Measurements from ENCODE around the gene ZNF414. TPM values are rescaled to one million over a fixed set of nuclear protein-coding genes. Genes with fewer than 3 reads are reported as not detected.
A peak's percentile ranks its signal among the peaks of the same experiment; 100 is the strongest.

Gene ZNF414
- polyA plus RNA-seq, 2 of the 4 experiments (the other 2 are of a cell fraction): 2.8 to 22.1 TPM

DNA sequence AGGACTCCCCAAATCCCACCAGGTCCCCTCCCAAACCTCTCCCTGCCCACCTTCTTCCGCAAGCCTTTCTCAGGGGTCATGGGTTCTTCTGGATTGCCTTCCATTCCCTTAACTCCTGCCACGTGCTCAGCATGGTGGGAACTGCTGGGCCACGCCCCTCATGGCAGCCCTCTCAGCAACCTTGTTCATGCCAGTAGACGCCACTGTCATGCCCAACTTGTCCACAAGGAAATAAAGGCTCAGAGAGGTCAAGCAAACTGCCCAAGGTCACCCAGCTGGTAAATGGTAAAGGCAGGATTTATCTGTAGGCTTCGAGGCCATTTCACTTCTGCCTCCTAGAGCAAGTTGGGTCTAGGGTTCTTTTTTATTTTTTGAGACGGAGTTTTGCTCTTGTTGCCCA lies 22.4 kb downstream of the ZNF414 start:
- CTCF ChIA-PET: interaction anchor here (0.7 to 1.3 kb wide), 5 partner anchors 46 to 138 kb away, joined by 3 to 6 read pairs (median 4); partner anchors contain the start of gene HNRNPM

GRCh38 chr19:8490873-8491272 lies 23.1 kb downstream of the ZNF414 start:
- DNase-seq (ENCODE audit: low read depth in 1 of 2, low spot score in 1 of 2) (no peak), ATAC-seq (no peak), FAIRE-seq (no peak)
- TF ChIP-seq RFX5 (IDR thresholded peaks at IDR 0.05): no peak
- TF ChIP-seq CHD2 (IDR thresholded peaks at IDR 0.05; ENCODE audit: low read length, partially characterized antibody): no peak
- TF ChIP-seq, protein P1, sequence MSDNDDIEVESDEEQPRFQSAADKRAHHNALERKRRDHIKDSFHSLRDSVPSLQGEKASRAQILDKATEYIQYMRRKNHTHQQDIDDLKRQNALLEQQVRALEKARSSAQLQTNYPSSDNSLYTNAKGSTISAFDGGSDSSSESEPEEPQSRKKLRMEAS (IDR thresholded peaks at IDR 0.05): no peak
- TF ChIP-seq NR3C1 (IDR thresholded peaks at IDR 0.05): no peak
- no peak for TF ChIP-seq EHMT2 (IDR thresholded peaks at IDR 0.05; ENCODE audit: low read depth)
- no peak for TF ChIP-seq HEYL (CRISPR knock-in tag; IDR thresholded peaks at IDR 0.05)
- TF ChIP-seq GATA3 (IDR thresholded peaks at IDR 0.05; ENCODE audit: borderline replicate concordance): no peak
- TF ChIP-seq KDM1A (IDR thresholded peaks at IDR 0.05; ENCODE audit: low read depth): no peak
- TF ChIP-seq FOSL2 (IDR thresholded peaks at IDR 0.05): no peak
- TF ChIP-seq FOSL2 (CRISPR knock-in tag; IDR thresholded peaks at IDR 0.05): no peak
- TF ChIP-seq HDAC2 (IDR thresholded peaks at IDR 0.05): no peak
- TF ChIP-seq JUNB (IDR thresholded peaks at IDR 0.05): no peak
- no peak for TF ChIP-seq NPAS2 (CRISPR knock-in tag; IDR thresholded peaks at IDR 0.05; ENCODE audit: borderline replicate concordance)
- no peak for TF ChIP-seq RNF2 (IDR thresholded peaks at IDR 0.05; ENCODE audit: borderline replicate concordance, low read depth)
- no peak for TF ChIP-seq CHD4 (IDR thresholded peaks at IDR 0.05; ENCODE audit: borderline replicate concordance)
- no peak for TF ChIP-seq MAZ (IDR thresholded peaks at IDR 0.05; ENCODE audit: borderline replicate concordance, low read depth, low read length)
- Histone ChIP-seq H3K4me2 (no peak overlapping the region), H3K4me1 (no peaks in the 10 kb centered on the region), H3K27ac (no peak overlapping the region), H3K9me3 (no peaks in the 10 kb centered on the region), H3K4me3 (no peak overlapping the region)
- POLR2A ChIA-PET: no interaction called here
- CTCF ChIA-PET: interaction anchor here (1.0 to 1.3 kb wide), 2 partner anchors 28 to 137 kb away, joined by 3 to 4 read pairs; no protein-coding TSS in a partner anchor
- WGBS (ENCODE audit: missing lambda C conversion rate): 92% methylated on average over 8 of the region's 12 CpGs

More for the DNA sequence above, 22.4 kb downstream of the ZNF414 start:
- no peak for FAIRE-seq
- peak in 1 of 2 experiments; percentile 44; a peak in 3 of 6 replicates for ATAC-seq
- Histone ChIP-seq H3K4me2 (no peak overlapping the region), H3K4me1 (no peaks in the 10 kb centered on the region), H3K27ac (no peak overlapping the region), H3K4me3 (no peak overlapping the region), H3K9me3 (no peaks in the 10 kb centered on the region)
- TF ChIP-seq, protein P1 (IDR thresholded peaks at IDR 0.05): no peak
- TF ChIP-seq KDM5A (IDR thresholded peaks at IDR 0.05) (no peak), CEBPB (IDR thresholded peaks at IDR 0.05) (no peak), ZFP36 (IDR thresholded peaks at IDR 0.05; ENCODE audit: borderline replicate concordance, partially characterized antibody) (peak; percentile 49), CHD2 (IDR thresholded peaks at IDR 0.05; ENCODE audit: low read length, partially characterized antibody) (no peak)
- POLR2A ChIA-PET: no interaction called here
- DNase-seq (ENCODE audit: low read depth in 1 of 2, low spot score in 1 of 2): peak in 1 of 2 experiments; percentile 26
- WGBS (ENCODE audit: missing lambda C conversion rate): 94% methylated on average over 4 of the region's 6 CpGs

DNA sequence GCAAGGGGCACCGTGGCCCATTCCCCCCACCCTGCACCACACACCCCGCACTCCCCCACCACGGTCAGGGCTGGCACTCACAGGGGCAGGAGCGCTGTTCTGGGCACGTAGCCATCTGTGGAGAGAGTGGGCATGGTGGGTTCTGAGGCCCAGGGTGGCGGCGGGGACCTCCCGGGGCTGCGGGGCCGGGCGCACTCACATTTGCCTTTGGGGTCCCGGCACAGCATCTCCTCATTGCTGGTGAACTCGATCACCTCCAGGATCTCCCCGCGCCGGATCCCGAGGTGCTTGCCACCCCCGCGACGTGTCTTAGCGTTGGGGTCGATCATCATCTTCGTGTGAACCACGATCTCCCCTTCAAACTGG lies 23.6 kb downstream of the ZNF414 start:
- ChIA-PET CTCF (interaction anchor here (1.0 to 1.3 kb wide), 2 partner anchors 27 to 136 kb away, joined by 3 to 4 read pairs; no protein-coding TSS in a partner anchor), POLR2A (no interaction called here)
- no peak for FAIRE-seq
- Histone ChIP-seq H3K4me1 (no peaks in the 10 kb centered on the region), H3K27ac (no peak overlapping the region), H3K4me2 (no peak overlapping the region), H3K9me3 (no peaks in the 10 kb centered on the region), H3K4me3 (no peak overlapping the region)
- TF ChIP-seq MYC (IDR thresholded peaks at IDR 0.05; ENCODE audit: borderline replicate concordance, low read length): no peak
- TF ChIP-seq ZNF302 (CRISPR knock-in tag; IDR thresholded peaks at IDR 0.05): no peak
- TF ChIP-seq FOXS1 (CRISPR knock-in tag; IDR thresholded peaks at IDR 0.05): no peak
- TF ChIP-seq, protein P2, sequence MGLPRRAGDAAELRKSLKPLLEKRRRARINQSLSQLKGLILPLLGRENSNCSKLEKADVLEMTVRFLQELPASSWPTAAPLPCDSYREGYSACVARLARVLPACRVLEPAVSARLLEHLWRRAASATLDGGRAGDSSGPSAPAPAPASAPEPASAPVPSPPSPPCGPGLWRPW (IDR thresholded peaks at IDR 0.05): no peak
- no peak for TF ChIP-seq JUNB (IDR thresholded peaks at IDR 0.05)
- TF ChIP-seq MAZ (IDR thresholded peaks at IDR 0.05; ENCODE audit: borderline replicate concordance, low read depth, low read length): no peak
- no peak for TF ChIP-seq ZFP36 (IDR thresholded peaks at IDR 0.05; ENCODE audit: borderline replicate concordance, partially characterized antibody)
- TF ChIP-seq GATA3 (IDR thresholded peaks at IDR 0.05; ENCODE audit: borderline replicate concordance): no peak
- TF ChIP-seq RAD21 (conservative IDR thresholded peaks at IDR 0.05 in 1 of 2, IDR thresholded peaks at IDR 0.05 in 1 of 2): no peak
- TF ChIP-seq FOSB (CRISPR knock-in tag; IDR thresholded peaks at IDR 0.05): no peak
- no peak for TF ChIP-seq RFX5 (IDR thresholded peaks at IDR 0.05)
- no peak for TF ChIP-seq TP53 (CRISPR knock-in tag; IDR thresholded peaks at IDR 0.05)
- TF ChIP-seq KDM1A (IDR thresholded peaks at IDR 0.05; ENCODE audit: low read depth): no peak
- TF ChIP-seq HDAC2 (IDR thresholded peaks at IDR 0.05): no peak
- TF ChIP-seq, protein P1 (IDR thresholded peaks at IDR 0.05): no peak
- no peak for TF ChIP-seq EHMT2 (IDR thresholded peaks at IDR 0.05; ENCODE audit: low read depth)
- 94% methylated on average over 12 of the region's 24 CpGs for WGBS (ENCODE audit: missing lambda C conversion rate)
- peak; percentile 11 to 15; a peak in 3 of 6 replicates for ATAC-seq
- no peak for DNase-seq (ENCODE audit: low read depth in 1 of 2, low spot score in 1 of 2)

All from A549 (cell line).